ENCODE measurements around the gene ERLEC1.
"Not testable (repeated sequence)": the region's sequence is repeated elsewhere in the genome, so short reads cannot be mapped to it uniquely, and the experiment has no call there.

ERLEC1 gene

DNA sequence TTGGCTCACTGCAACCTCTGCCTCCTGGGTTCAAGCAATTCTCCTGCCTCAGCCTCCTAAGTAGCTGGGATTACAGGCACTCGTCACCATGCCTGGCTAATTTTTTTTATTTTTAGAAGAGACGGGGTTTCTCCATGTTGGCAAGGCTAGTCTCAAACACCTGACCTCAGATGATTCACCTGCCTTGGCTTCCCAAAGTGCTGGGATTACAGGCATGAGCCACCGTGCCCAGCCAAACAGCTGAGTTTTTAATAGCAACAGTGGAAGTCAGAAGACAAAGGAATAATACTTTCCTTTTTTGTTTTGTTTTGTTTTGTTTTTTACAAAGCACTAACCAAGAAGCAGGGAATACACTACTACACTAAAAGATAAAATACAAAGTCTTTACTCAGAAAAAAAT lies 56.0 kb downstream of the ERLEC1 start:
- TF ChIP-seq POLR2AphosphoS5 (IDR thresholded peaks at IDR 0.05; ENCODE audit: low read depth, low read length) (no peak), POLR2A (IDR thresholded peaks at IDR 0.05; ENCODE audit: low read depth, low read length) (no peak), TAF1 (IDR thresholded peaks at IDR 0.05; ENCODE audit: borderline replicate concordance, low read depth, low read length) (no peak)
- DNase-seq (ENCODE audit: insufficient read length) (no peak), FAIRE-seq (no peak)

- DNase-seq (ENCODE audit: insufficient read length) (no peak), FAIRE-seq (no peak)
- no peak for TF ChIP-seq POLR2AphosphoS5 (IDR thresholded peaks at IDR 0.05; ENCODE audit: low read depth, low read length)
- no peak for TF ChIP-seq POLR2A (IDR thresholded peaks at IDR 0.05; ENCODE audit: low read depth, low read length)
- no peak for TF ChIP-seq TAF1 (IDR thresholded peaks at IDR 0.05; ENCODE audit: borderline replicate concordance, low read depth, low read length)
Observed at GRCh38 chr2:53843595-53843994, 56.8 kb downstream of the ERLEC1 start.

- no peak for TF ChIP-seq POLR2AphosphoS5 (IDR thresholded peaks at IDR 0.05; ENCODE audit: low read depth, low read length)
- no peak for TF ChIP-seq TAF1 (IDR thresholded peaks at IDR 0.05; ENCODE audit: borderline replicate concordance, low read depth, low read length)
- TF ChIP-seq POLR2A (IDR thresholded peaks at IDR 0.05; ENCODE audit: low read depth, low read length) = no peak
- DNase-seq (ENCODE audit: insufficient read length) (no peak), FAIRE-seq (no peak)
Observed at GRCh38 chr2:53848062-53848461, 61.2 kb downstream of the ERLEC1 start.

GRCh38 chr2:53851052-53851757 lies 64.4 kb downstream of the ERLEC1 start:
- FAIRE-seq; DNase-seq (ENCODE audit: insufficient read length): not testable (repeated sequence)

GRCh38 chr2:53852532-53852931 lies 65.7 kb downstream of the ERLEC1 start:
- FAIRE-seq = no peak
- TF ChIP-seq POLR2A (IDR thresholded peaks at IDR 0.05; ENCODE audit: low read depth, low read length) (no peak), POLR2AphosphoS5 (IDR thresholded peaks at IDR 0.05; ENCODE audit: low read depth, low read length) (no peak), TAF1 (IDR thresholded peaks at IDR 0.05; ENCODE audit: borderline replicate concordance, low read depth, low read length) (no peak)

GRCh38 chr2:53854678-53855077 lies 67.8 kb downstream of the ERLEC1 start:
- no peak for DNase-seq (ENCODE audit: insufficient read length)
- TF ChIP-seq POLR2AphosphoS5 (IDR thresholded peaks at IDR 0.05; ENCODE audit: low read depth, low read length) = no peak
- TF ChIP-seq TAF1 (IDR thresholded peaks at IDR 0.05; ENCODE audit: borderline replicate concordance, low read depth, low read length) = no peak
- TF ChIP-seq POLR2A (IDR thresholded peaks at IDR 0.05; ENCODE audit: low read depth, low read length) = no peak

More at GRCh38 chr2:53852532-53852931, 65.7 kb downstream of the ERLEC1 start:
- DNase-seq (ENCODE audit: insufficient read length) = no peak

DNA sequence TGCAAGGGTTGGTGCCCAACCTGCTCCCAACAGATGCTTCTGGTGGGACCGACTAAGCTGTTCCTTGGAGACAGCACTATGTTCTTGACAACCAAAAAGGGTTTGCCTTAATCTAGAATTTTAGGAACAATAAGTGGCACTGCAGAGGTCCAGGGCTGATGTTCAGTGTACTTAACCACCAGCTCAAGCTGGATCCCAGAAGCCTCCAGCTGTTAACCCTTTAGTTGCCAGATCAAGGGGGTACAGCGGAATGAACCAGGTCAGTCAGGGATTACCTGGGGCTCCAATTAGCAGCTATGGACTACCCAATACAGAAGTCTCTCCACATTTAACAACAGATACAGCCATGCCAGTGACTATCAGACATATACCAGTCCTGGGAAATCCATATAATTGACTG lies 69.4 kb downstream of the ERLEC1 start:
- FAIRE-seq (no peak), DNase-seq (ENCODE audit: insufficient read length) (no peak)
- TF ChIP-seq TAF1 (IDR thresholded peaks at IDR 0.05; ENCODE audit: borderline replicate concordance, low read depth, low read length) (no peak), POLR2A (IDR thresholded peaks at IDR 0.05; ENCODE audit: low read depth, low read length) (no peak), POLR2AphosphoS5 (IDR thresholded peaks at IDR 0.05; ENCODE audit: low read depth, low read length) (no peak)

More at GRCh38 chr2:53854678-53855077, 67.8 kb downstream of the ERLEC1 start:
- no peak for FAIRE-seq

GRCh38 chr2:53859206-53860181 lies 72.7 kb downstream of the ERLEC1 start, which contains the start of gene GPR75:
Gene GPR75, minus strand, starts transcription at chr2:53859967. Its CDS starts 5,211 bp downstream, at chr2:53854756.
- DNase-seq (ENCODE audit: insufficient read length) (no peak), FAIRE-seq (no peak)
- TF ChIP-seq POLR2A (IDR thresholded peaks at IDR 0.05; ENCODE audit: low read depth, low read length) (no peak), POLR2AphosphoS5 (IDR thresholded peaks at IDR 0.05; ENCODE audit: low read depth, low read length) (no peak), TAF1 (IDR thresholded peaks at IDR 0.05; ENCODE audit: borderline replicate concordance, low read depth, low read length) (no peak)

GRCh38 chr2:53861824-53862223 lies 75.0 kb downstream of the ERLEC1 start:
- DNase-seq (ENCODE audit: insufficient read length) (no peak), FAIRE-seq (no peak)
- TF ChIP-seq TAF1 (IDR thresholded peaks at IDR 0.05; ENCODE audit: borderline replicate concordance, low read depth, low read length) = no peak
- TF ChIP-seq POLR2AphosphoS5 (IDR thresholded peaks at IDR 0.05; ENCODE audit: low read depth, low read length) = no peak
- no peak for TF ChIP-seq POLR2A (IDR thresholded peaks at IDR 0.05; ENCODE audit: low read depth, low read length)

- TF ChIP-seq POLR2A (IDR thresholded peaks at IDR 0.05; ENCODE audit: low read depth, low read length) (no peak), POLR2AphosphoS5 (IDR thresholded peaks at IDR 0.05; ENCODE audit: low read depth, low read length) (no peak), TAF1 (IDR thresholded peaks at IDR 0.05; ENCODE audit: borderline replicate concordance, low read depth, low read length) (no peak)
- DNase-seq (ENCODE audit: insufficient read length) (no peak), FAIRE-seq (no peak)
Observed at GRCh38 chr2:53863538-53864227, 76.8 kb downstream of the ERLEC1 start.

GRCh38 chr2:53865264-53865663 lies 78.4 kb downstream of the ERLEC1 start:
- DNase-seq (ENCODE audit: insufficient read length) = no peak
- TF ChIP-seq POLR2AphosphoS5 (IDR thresholded peaks at IDR 0.05; ENCODE audit: low read depth, low read length) (no peak), TAF1 (IDR thresholded peaks at IDR 0.05; ENCODE audit: borderline replicate concordance, low read depth, low read length) (no peak), POLR2A (IDR thresholded peaks at IDR 0.05; ENCODE audit: low read depth, low read length) (no peak)

More at GRCh38 chr2:53865264-53865663, 78.4 kb downstream of the ERLEC1 start:
- no peak for FAIRE-seq
